HL-60 (cell line): ENCODE data around the gene ARMC2.

ENCODE experiments used
- DNase-seq, 2 experiments: peaks; one replicate each; pipeline ENCODE4 v3.0.0-alpha.2; 2010 to 2020; ENCODE audit warnings: low read depth in 1 of 2, low spot score in 1 of 2
- H3K27ac ChIP-seq: fragments of 250-450 bp; sonication (Bioruptor Pico); replicated peaks from 2 replicates; pipeline ENCODE4 v1.5.1; 2020; ENCODE audit warnings: mild to moderate bottlenecking, moderate library complexity
- H3K27me3 ChIP-seq: fragments of 250-450 bp; sonication (Bioruptor Pico); 2 replicates; pipeline ENCODE4 v1.5.1; 2021; ENCODE audit warnings: mild to moderate bottlenecking, moderate library complexity; ENCODE audit not compliant: insufficient read depth, poor library complexity, severe bottlenecking
- H3K4me3 ChIP-seq: replicated peaks from 2 replicates; pipeline ENCODE4 v1.5.1; 2011; ENCODE audit warnings: mild to moderate bottlenecking, control low read depth, low read length; ENCODE audit not compliant: insufficient read depth
- GABPA ChIP-seq: IDR thresholded peaks from 2 replicates; pipeline ENCODE4 v1.6.1; 2012; ENCODE audit warnings: low read depth
- POLR2AphosphoS5 ChIP-seq: IDR thresholded peaks from 2 replicates; pipeline ENCODE4 v1.6.1; 2012; ENCODE audit warnings: low read depth
- SPI1 ChIP-seq: IDR thresholded peaks from 2 replicates; pipeline ENCODE4 v1.6.1; 2012; ENCODE audit warnings: low read depth, mild to moderate bottlenecking, borderline replicate concordance
- TF ChIP-seq, protein P1 (sequence below): IDR thresholded peaks from 2 replicates; pipeline ENCODE4 v1.6.1; 2012; ENCODE audit warnings: low read depth; ENCODE audit not compliant: insufficient replicate concordance
- TF ChIP-seq, protein P2 (sequence below): IDR thresholded peaks from one replicate; pipeline ENCODE4 v1.5.1; 2011; ENCODE audit warnings: low read length, control low read depth, inconsistent platforms; ENCODE audit not compliant: insufficient read depth

Gene ARMC2

DNA sequence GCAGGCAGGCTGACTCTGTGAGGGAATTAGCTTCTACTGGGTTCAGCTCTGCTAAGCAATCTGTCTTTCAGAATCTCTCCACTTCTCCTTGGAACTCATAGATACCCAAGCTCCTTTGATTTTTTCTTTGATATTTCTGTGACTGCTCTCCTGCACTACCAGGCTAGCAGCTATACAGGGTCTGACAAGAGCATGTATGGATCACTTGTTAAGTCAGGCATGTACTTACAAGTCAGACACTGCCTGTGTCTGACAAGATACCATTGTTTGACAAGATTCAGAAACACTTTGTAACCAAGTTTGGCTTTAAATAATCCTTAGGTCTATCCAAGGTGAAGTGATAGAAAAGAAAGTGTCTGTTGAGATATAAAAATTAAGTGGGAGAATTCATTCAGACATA, 167.0 kb downstream of the ARMC2 start:
- DNase-seq, result no peak
- TF ChIP-seq POLR2AphosphoS5 (no peak), SPI1 (no peak), GABPA (no peak)
- TF ChIP-seq, protein P1, sequence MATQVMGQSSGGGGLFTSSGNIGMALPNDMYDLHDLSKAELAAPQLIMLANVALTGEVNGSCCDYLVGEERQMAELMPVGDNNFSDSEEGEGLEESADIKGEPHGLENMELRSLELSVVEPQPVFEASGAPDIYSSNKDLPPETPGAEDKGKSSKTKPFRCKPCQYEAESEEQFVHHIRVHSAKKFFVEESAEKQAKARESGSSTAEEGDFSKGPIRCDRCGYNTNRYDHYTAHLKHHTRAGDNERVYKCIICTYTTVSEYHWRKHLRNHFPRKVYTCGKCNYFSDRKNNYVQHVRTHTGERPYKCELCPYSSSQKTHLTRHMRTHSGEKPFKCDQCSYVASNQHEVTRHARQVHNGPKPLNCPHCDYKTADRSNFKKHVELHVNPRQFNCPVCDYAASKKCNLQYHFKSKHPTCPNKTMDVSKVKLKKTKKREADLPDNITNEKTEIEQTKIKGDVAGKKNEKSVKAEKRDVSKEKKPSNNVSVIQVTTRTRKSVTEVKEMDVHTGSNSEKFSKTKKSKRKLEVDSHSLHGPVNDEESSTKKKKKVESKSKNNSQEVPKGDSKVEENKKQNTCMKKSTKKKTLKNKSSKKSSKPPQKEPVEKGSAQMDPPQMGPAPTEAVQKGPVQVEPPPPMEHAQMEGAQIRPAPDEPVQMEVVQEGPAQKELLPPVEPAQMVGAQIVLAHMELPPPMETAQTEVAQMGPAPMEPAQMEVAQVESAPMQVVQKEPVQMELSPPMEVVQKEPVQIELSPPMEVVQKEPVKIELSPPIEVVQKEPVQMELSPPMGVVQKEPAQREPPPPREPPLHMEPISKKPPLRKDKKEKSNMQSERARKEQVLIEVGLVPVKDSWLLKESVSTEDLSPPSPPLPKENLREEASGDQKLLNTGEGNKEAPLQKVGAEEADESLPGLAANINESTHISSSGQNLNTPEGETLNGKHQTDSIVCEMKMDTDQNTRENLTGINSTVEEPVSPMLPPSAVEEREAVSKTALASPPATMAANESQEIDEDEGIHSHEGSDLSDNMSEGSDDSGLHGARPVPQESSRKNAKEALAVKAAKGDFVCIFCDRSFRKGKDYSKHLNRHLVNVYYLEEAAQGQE, result no peak
- TF ChIP-seq, protein P2, sequence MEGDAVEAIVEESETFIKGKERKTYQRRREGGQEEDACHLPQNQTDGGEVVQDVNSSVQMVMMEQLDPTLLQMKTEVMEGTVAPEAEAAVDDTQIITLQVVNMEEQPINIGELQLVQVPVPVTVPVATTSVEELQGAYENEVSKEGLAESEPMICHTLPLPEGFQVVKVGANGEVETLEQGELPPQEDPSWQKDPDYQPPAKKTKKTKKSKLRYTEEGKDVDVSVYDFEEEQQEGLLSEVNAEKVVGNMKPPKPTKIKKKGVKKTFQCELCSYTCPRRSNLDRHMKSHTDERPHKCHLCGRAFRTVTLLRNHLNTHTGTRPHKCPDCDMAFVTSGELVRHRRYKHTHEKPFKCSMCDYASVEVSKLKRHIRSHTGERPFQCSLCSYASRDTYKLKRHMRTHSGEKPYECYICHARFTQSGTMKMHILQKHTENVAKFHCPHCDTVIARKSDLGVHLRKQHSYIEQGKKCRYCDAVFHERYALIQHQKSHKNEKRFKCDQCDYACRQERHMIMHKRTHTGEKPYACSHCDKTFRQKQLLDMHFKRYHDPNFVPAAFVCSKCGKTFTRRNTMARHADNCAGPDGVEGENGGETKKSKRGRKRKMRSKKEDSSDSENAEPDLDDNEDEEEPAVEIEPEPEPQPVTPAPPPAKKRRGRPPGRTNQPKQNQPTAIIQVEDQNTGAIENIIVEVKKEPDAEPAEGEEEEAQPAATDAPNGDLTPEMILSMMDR, result no peak
- Histone ChIP-seq H3K27me3 (no peaks in the 10 kb centered on the region), H3K27ac (no peak overlapping the region), H3K4me3 (no peak overlapping the region)

DNA sequence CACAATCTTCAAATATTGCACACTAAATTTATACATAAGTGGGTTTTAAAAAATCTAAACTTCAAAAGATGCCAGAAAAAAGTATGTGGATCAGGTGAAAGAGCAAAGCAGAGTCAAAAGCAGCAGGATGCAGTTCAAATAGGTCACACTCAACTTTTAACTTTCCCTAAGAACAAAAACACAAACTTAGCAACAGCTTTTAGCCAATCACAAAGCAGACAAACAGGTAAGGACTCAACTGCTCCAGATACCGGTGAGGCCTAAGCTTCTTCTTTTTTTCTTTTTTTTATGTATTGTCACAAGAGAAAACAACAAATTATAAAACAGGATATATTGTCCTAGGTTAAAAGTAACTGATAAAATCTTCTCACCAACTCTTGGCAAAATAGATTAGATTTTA, 171.7 kb downstream of the ARMC2 start:
- H3K4me3 ChIP-seq, result no peak overlapping the region
- DNase-seq, result no peak
- H3K27ac ChIP-seq, result no peak overlapping the region
- H3K27me3 ChIP-seq, result no peaks in the 10 kb centered on the region
- no peak for TF ChIP-seq POLR2AphosphoS5
- no peak for TF ChIP-seq SPI1
- TF ChIP-seq, protein P1, result no peak
- no peak for TF ChIP-seq GABPA
- TF ChIP-seq, protein P2, result no peak

DNA sequence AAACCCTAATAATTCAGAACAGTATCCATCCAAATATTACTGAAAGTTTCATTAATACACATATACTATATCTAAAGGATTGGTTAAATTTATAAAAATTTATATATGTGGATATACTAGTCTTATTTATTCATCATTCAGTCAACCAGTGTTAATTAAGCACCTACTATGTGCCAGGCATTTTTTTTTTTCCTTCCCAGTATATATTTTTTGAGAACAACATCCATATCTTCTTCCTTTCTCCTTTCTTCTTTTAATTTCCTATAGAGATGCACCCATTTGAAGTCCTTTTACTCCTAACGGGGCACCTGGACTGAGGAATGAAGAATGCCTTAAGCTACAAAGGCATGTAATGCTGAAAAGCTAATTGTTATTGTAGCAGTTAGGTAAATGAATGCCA, 173.6 kb downstream of the ARMC2 start:
- TF ChIP-seq GABPA (no peak), SPI1 (no peak), POLR2AphosphoS5 (no peak)
- TF ChIP-seq, protein P2, result no peak
- TF ChIP-seq, protein P1, result no peak
- no peak for DNase-seq
- no peak overlapping the region for H3K4me3 ChIP-seq

More for the DNA sequence above, 173.6 kb downstream of the ARMC2 start:
- Histone ChIP-seq H3K27ac (no peak overlapping the region), H3K27me3 (no peaks in the 10 kb centered on the region)
